Muscle of leg (tissue), 11 donors: ENCODE data around the gene NUDT8. TPM values are rescaled to one million over a fixed set of nuclear protein-coding genes. Genes with fewer than 3 reads are reported as not detected.
"Not testable (repeated sequence)": the region's sequence is repeated elsewhere in the genome, so short reads cannot be mapped to it uniquely, and the experiment has no call there.

Source experiments
- DNase-seq: peaks from one replicate; pipeline ENCODE4 v3.0.0; 2013
- H3K27ac ChIP-seq: one replicate; pipeline ENCODE4 v1.5.1; 2013; ENCODE audit warnings: mild to moderate bottlenecking, low read length, control low read depth
- H3K27me3 ChIP-seq: one replicate; pipeline ENCODE4 v1.6.1; 2013; ENCODE audit warnings: low read length; ENCODE audit not compliant: control insufficient read depth, insufficient read depth
- H3K36me3 ChIP-seq: one replicate; pipeline ENCODE4 v1.6.1; 2013; ENCODE audit warnings: low read length; ENCODE audit not compliant: control insufficient read depth, insufficient read depth
- H3K4me1 ChIP-seq: one replicate; pipeline ENCODE4 v1.6.1; 2013; ENCODE audit warnings: low read length; ENCODE audit not compliant: control insufficient read depth, insufficient read depth
- H3K4me3 ChIP-seq: one replicate; pipeline ENCODE4 v1.5.1; 2013; ENCODE audit warnings: low read length, control low read depth
- H3K9me3 ChIP-seq: replicated peaks from 2 replicates; pipeline ENCODE4 v1.6.1; 2013; ENCODE audit warnings: low read depth, low read length; ENCODE audit not compliant: control insufficient read depth
- WGBS: methylation state at CpG from one replicate; pipeline ENCODE4 v1.1.5; 2013; ENCODE audit warnings: missing lambda C conversion rate; ENCODE audit not compliant: insufficient coverage; 5-methylcytosine and 5-hydroxymethylcytosine counted together
- polyA plus RNA-seq, 8 donors: library from polyadenylated mRNA; unstranded; fragments of 120-200 nt; gene quantifications; one replicate each; pipeline versions ENCODE4 v1.2.1 to v1.2.3, GENCODE V29; 2013; ENCODE audit warnings: inconsistent platforms in 1 of 8, low replicate concordance in 1 of 8; ENCODE audit not compliant: insufficient read length in 8 of 8, insufficient read depth in 1 of 8
- total RNA-seq: library from RNA; stranded (reverse); fragments of 120-200 nt; gene quantifications from one replicate; pipeline ENCODE4 v1.2.4, GENCODE V29; 2013

The NUDT8 gene
- total and polyA plus RNA-seq, 9 donors, result 3.4 to 5.8 (median 4.2) TPM

DNA sequence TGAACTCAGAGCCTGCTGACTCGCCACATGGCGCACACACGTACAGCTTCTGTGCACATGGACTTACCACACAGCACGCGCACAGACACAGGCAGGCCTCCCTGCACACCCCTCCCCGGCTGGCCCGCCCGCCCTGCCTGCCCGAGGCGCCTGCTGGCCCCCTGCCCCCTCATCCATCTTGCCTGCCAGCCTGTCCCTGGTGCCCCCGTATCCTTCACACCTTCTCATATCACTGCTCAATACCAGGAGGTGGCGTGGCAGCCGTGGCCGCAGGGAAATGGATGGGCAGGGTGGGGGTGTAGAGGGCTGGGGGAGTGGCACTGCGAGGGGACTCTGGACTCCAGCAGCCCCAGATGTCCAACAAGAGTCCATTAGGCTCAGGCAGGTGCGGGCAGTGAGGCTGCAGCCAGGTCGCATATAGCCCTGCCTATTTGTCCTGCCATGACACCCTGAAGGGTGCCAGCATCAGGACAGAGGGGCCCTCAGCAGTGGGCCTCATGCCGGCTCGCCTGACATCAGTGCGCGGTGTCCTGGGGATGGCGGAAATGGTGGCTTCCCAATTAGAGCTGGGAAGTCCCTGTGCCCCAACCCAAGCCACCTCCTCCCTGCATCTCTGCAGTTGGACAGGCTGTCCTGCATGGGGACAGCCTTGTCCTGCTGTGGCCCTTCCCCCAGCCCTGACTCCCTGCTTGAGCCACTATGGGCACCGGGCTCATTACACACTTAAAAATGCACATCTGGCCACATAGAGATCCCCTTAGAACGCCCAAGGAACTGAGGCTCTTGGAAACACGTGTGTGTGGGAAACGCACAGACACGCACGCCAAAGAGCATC lies 11.8 kb upstream of the NUDT8 start:
- peaks cover 2% of the 10 kb centered on the region for H3K9me3 ChIP-seq
- H3K36me3 ChIP-seq, result no peaks in the 10 kb centered on the region
- no peaks in the 10 kb centered on the region for H3K4me1 ChIP-seq
- H3K27ac ChIP-seq, result no peak overlapping the region
- H3K27me3 ChIP-seq, result peaks cover 8% of the 10 kb centered on the region
- DNase-seq, result no peak
- H3K4me3 ChIP-seq, result no peak overlapping the region
- 85% methylated on average over 18 of the region's 28 CpGs for WGBS

- H3K27ac ChIP-seq, result no peak overlapping the region
- H3K4me3 ChIP-seq, result no peak overlapping the region
- H3K27me3 ChIP-seq, result peaks cover 8% of the 10 kb centered on the region
- H3K36me3 ChIP-seq, result no peaks in the 10 kb centered on the region
- 54% methylated on average over 8 of the region's 12 CpGs for WGBS
- DNase-seq, result no peak
- no peaks in the 10 kb centered on the region for H3K4me1 ChIP-seq
- peaks cover 2% of the 10 kb centered on the region for H3K9me3 ChIP-seq
Measured at GRCh38 chr11:67640758-67641337, 11.1 kb upstream of the NUDT8 start.

- Histone ChIP-seq H3K27ac (no peak overlapping the region), H3K36me3 (no peaks in the 10 kb centered on the region), H3K27me3 (peaks cover 9% of the 10 kb centered on the region), H3K4me1 (no peaks in the 10 kb centered on the region), H3K4me3 (no peak overlapping the region), H3K9me3 (peaks cover 2% of the 10 kb centered on the region)
- DNase-seq, result peak; percentile 55
- 34% methylated on average over 17 of the region's 23 CpGs for WGBS
Measured at GRCh38 chr11:67640021-67640757, 10.5 kb upstream of the NUDT8 start.

DNA sequence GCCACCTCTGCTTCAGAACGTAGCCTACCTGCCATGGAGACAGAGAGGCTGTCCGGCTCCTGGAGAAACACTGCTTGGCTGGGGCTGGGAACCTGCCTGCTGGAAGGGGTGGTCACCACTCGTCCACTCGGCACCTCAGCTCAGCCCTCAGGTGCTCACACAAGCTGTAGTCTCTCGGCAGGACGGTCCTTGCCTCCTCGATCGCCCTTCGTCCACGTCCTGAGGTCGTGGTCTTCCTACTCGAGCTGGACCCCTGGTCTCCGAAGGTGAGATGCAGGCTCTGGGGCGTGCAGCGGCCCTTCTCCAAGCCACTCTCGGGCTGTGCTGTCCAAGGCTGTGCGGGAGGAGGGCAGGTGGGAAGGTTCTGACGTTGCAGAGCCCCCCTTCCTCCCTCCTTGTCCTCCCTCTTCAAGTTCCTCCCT lies 9.7 kb upstream of the NUDT8 start, which contains the start of gene TBX10:
Gene TBX10, minus strand, starts transcription at position 326 of the 422 bp plus-strand sequence. Its CDS starts 291 bp downstream, at position 35.
- H3K27ac ChIP-seq, result no peak within 1 kb of the TSS
- H3K4me1 ChIP-seq, result no peaks in the 10 kb centered on the region
- WGBS, result 77% methylated on average over 12 of the region's 18 CpGs
- no peak for DNase-seq
- H3K4me3 ChIP-seq, result no peak within 1 kb of the TSS
- H3K27me3 ChIP-seq, result peaks cover 10% of the 10 kb centered on the region
- H3K9me3 ChIP-seq, result peaks cover 2% of the 10 kb centered on the region
- no peaks in the 10 kb centered on the region for H3K36me3 ChIP-seq

DNA sequence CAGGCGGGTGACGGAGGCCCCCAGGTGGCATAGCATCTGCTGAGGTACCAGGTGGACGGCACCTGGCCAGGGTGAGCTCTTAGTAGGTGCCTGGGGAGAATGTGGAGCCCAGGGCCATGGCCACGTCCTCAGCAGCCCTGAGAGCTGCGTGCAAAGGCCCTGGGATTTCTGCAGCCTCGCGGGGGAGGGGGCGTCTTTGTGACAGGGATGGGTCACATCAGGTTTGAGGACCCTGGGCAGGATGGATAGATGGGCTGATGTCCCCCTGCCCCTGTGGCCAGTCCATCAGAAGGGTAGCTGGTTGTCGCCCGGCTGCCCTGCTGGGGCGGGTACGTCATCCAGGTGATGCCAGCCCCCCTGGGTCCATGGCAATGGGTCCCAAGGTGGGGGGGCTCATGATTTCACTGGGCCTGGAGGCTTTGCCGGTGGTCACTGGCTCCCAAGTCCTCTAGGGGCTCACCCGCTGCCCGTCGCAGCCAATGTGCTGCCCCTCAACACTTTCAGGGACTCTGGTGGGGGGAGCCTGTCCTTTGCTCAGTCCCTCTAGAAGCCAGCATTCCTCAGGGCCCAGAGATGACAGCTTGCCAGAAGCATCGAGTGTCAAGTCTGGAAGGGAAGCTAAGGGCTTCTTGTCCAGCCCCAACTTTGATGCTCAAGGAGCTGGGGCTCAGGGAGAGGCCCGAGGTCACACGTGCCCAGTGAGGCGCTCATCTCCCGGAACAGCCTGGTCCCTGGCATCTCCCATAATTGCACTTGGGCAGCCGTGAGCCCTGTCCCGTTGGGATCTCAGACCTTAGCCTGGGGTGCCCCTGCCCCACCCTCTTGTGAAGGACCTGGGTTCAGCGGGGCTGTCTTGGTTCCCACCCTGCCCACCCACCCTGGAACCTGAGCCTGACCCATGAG lies 9.0 kb upstream of the NUDT8 start:
- H3K36me3 ChIP-seq, result no peaks in the 10 kb centered on the region
- H3K4me1 ChIP-seq, result no peaks in the 10 kb centered on the region
- no peak overlapping the region for H3K4me3 ChIP-seq
- peaks cover 10% of the 10 kb centered on the region for H3K27me3 ChIP-seq
- 81% methylated on average over 17 of the region's 24 CpGs for WGBS
- no peak overlapping the region for H3K27ac ChIP-seq
- H3K9me3 ChIP-seq, result no peaks in the 10 kb centered on the region
- no peak for DNase-seq

GRCh38 chr11:67637441-67637840 lies 7.7 kb upstream of the NUDT8 start:
- WGBS, result no CpG with 5 or more reads among the region's 3 CpGs
- not testable (repeated sequence) for H3K4me1 ChIP-seq, H3K27ac ChIP-seq, H3K9me3 ChIP-seq, H3K36me3 ChIP-seq, DNase-seq, H3K4me3 ChIP-seq
- H3K27me3 ChIP-seq, result peaks cover 10% of the 10 kb centered on the region

GRCh38 chr11:67636962-67637361 lies 7.2 kb upstream of the NUDT8 start:
- Histone ChIP-seq H3K4me1 (no peaks in the 10 kb centered on the region), H3K4me3 (no peak overlapping the region), H3K27me3 (peaks cover 10% of the 10 kb centered on the region), H3K27ac (no peak overlapping the region), H3K36me3 (no peaks in the 10 kb centered on the region), H3K9me3 (no peaks in the 10 kb centered on the region)
- no peak for DNase-seq
- WGBS, result 100% methylated on average over 1 of the region's 6 CpGs

DNA sequence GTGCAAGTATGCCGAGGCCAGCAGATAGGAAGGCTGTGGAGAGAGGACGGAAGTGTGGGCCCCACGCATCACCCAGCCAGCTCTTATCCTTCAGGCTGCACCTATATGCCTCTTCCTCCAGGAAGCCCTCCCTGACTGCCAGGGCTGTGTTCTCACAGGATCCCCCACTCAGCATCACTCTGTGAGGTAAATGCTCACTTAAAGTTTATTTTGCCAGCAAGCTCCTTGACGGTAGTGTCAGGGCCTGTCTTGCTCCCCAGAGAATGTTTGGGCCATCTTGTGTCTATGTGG lies 5.4 kb upstream of the NUDT8 start:
- no peaks in the 10 kb centered on the region for H3K9me3 ChIP-seq
- no peak for DNase-seq
- no peaks in the 10 kb centered on the region for H3K36me3 ChIP-seq
- H3K4me1 ChIP-seq, result peaks cover 9% of the 10 kb centered on the region
- H3K27ac ChIP-seq, result no peak overlapping the region
- peaks cover 7% of the 10 kb centered on the region for H3K27me3 ChIP-seq
- 58% methylated on average over 2 of the region's 4 CpGs for WGBS
- H3K4me3 ChIP-seq, result no peak overlapping the region

DNA sequence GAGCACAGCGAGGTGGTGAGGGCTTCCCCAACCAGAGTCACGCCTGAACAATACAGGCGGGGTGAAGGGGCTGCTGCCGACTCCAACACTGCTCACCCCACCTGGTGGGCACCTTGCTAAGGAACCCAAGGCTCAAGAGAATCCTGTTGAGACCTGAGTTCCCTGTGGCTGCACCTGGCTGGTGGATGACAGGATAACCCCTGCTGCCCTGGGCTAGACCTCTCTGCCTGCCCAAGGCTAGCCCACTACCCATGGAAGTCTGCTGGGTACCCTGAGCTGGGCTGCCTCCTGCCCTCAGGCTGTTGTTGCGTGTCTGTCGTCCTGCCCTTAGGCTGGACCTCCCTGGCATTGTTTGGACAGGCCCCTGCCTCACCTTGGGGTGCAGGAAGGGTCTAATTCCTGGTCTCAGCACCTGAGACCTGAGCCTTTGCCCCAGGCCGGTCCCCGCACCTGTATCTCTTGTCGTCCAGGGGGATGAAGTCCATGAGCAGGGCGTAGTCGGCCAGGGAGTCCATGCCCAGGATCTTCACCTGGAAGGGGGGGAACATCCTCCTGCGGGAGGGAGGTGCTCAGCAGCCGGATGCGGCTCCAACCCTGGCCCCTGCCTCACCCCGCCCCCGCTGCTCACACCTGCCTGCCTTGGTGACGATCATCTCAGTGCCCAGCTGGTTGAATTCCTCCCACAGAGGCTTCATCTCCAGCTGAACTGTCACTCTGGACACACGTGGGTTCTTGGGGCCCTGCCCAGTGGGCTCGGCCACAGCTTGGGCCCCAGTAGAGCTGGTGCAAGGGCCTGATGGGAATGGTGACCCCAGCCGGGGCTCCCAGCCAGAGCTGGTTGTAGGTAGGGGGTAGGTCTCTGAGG lies 4.9 kb upstream of the NUDT8 start:
- no peak for DNase-seq
- WGBS, result 67% methylated on average over 17 of the region's 20 CpGs

More for the DNA sequence above, 4.9 kb upstream of the NUDT8 start:
- no peak overlapping the region for H3K4me3 ChIP-seq
- H3K27ac ChIP-seq, result no peak overlapping the region
- no peaks in the 10 kb centered on the region for H3K36me3 ChIP-seq
- H3K9me3 ChIP-seq, result no peaks in the 10 kb centered on the region
- peaks cover 3% of the 10 kb centered on the region for H3K27me3 ChIP-seq
- peaks cover 9% of the 10 kb centered on the region for H3K4me1 ChIP-seq
